Activated T-cell treated with anti-CD3 and anti-CD28 coated beads, Interleukin-2, amount 50 U/mL, for 72 hours (primary cell): ENCODE data around the gene ENO4. TPM values are rescaled to one million over a fixed set of nuclear protein-coding genes. Genes with fewer than 3 reads are reported as not detected.
A peak's percentile ranks its signal among the peaks of the same experiment; 100 is the strongest.

Source experiments
- ATAC-seq, 2 donors: fragments of 150-1000 bp; cut with Tn5 transposase; replicated peaks in 1 of 2; 2 replicates each; pipeline ENCODE4 v1.10.0; 2021; ENCODE audit warnings: moderate library complexity in 2 of 2, mild to moderate bottlenecking in 1 of 2
- DNase-seq, 2 donors: peaks; one replicate each; pipeline ENCODE4 v3.0.0; 2021 to 2022; ENCODE audit warnings: mixed read lengths in 1 of 2
- H3K27ac Mint-ChIP-seq: one replicate; pipeline ENCODE4 v1.8.0; 2022; ENCODE audit warnings: mild to moderate bottlenecking, moderate library complexity, mixed read lengths
- H3K27me3 Mint-ChIP-seq: one replicate; pipeline ENCODE4 v1.8.0; 2022; ENCODE audit warnings: low read depth, mixed read lengths
- H3K36me3 Mint-ChIP-seq, 2 donors: one replicate each; pipeline ENCODE4 v1.8.0; 2022; ENCODE audit warnings: mixed read lengths in 2 of 2, mild to moderate bottlenecking in 1 of 2; ENCODE audit not compliant: insufficient read depth in 2 of 2
- H3K4me1 Mint-ChIP-seq: one replicate; pipeline ENCODE4 v1.8.0; 2022; ENCODE audit warnings: low read depth, mixed read lengths
- H3K4me3 Mint-ChIP-seq, 2 donors: one replicate each; pipeline ENCODE4 v1.8.0; 2022; ENCODE audit warnings: mild to moderate bottlenecking in 2 of 2, mixed read lengths in 2 of 2, moderate library complexity in 2 of 2
- H3K9me3 Mint-ChIP-seq, 2 donors: one replicate each; pipeline ENCODE4 v1.8.0; 2022; ENCODE audit warnings: mixed read lengths in 2 of 2
- total RNA-seq, 2 donors: library from RNA; stranded (reverse); gene quantifications; one replicate each; pipeline ENCODE4 v1.2.3, GENCODE V29; 2022

Gene ENO4
- not detected for total RNA-seq

- peaks cover 14% of the 10 kb centered on the region for H3K4me1 Mint-ChIP-seq
- peak; percentile 56 to 65 for ATAC-seq
- H3K27me3 Mint-ChIP-seq: peaks cover 66% of the 10 kb centered on the region
- peak within 1 kb of the TSS; percentile 63 to 65 for H3K4me3 Mint-ChIP-seq
- H3K27ac Mint-ChIP-seq: no peak within 1 kb of the TSS
- H3K9me3 Mint-ChIP-seq: no peaks in the 10 kb centered on the region
- H3K36me3 Mint-ChIP-seq: peaks cover 0 to 6% of the 10 kb centered on the region in 2 donors
- peak; percentile 28 to 34 for DNase-seq
These were observed at the start of gene ENO4 for GRCh38 chr10:116849248-116850057. Gene ENO4, plus strand, starts transcription at chr10:116849499. Its CDS starts 68 bp downstream, at chr10:116849567.

GRCh38 chr10:116800286-116800929 is 48.9 kb upstream of the ENO4 start:
- H3K27ac Mint-ChIP-seq: no peak overlapping the region
- no peaks in the 10 kb centered on the region for H3K36me3 Mint-ChIP-seq
- DNase-seq (no peak), ATAC-seq (no peak)
- H3K27me3 Mint-ChIP-seq: peaks cover 29% of the 10 kb centered on the region
- H3K4me1 Mint-ChIP-seq: peaks cover 8% of the 10 kb centered on the region
- H3K9me3 Mint-ChIP-seq: no peaks in the 10 kb centered on the region
- no peak overlapping the region for H3K4me3 Mint-ChIP-seq

- ATAC-seq: no peak
These were observed 47.6 kb upstream of the ENO4 start for GRCh38 chr10:116801658-116802057.

GRCh38 chr10:116802474-116802873 is 46.8 kb upstream of the ENO4 start:
- ATAC-seq: no peak
- DNase-seq: no peak
- Mint-ChIP-seq H3K4me1 (no peaks in the 10 kb centered on the region), H3K36me3 (no peaks in the 10 kb centered on the region), H3K9me3 (no peaks in the 10 kb centered on the region), H3K4me3 (no peak overlapping the region), H3K27me3 (peaks cover 25% of the 10 kb centered on the region), H3K27ac (no peak overlapping the region)

More at GRCh38 chr10:116801658-116802057, 47.6 kb upstream of the ENO4 start:
- DNase-seq: no peak
- peaks cover 8% of the 10 kb centered on the region for H3K4me1 Mint-ChIP-seq
- no peak overlapping the region for H3K27ac Mint-ChIP-seq
- H3K36me3 Mint-ChIP-seq: no peaks in the 10 kb centered on the region
- H3K4me3 Mint-ChIP-seq: no peak overlapping the region
- peaks cover 29% of the 10 kb centered on the region for H3K27me3 Mint-ChIP-seq
- H3K9me3 Mint-ChIP-seq: no peaks in the 10 kb centered on the region

- ATAC-seq (no peak), DNase-seq (no peak)
- peaks cover 21% of the 10 kb centered on the region for H3K27me3 Mint-ChIP-seq
- H3K27ac Mint-ChIP-seq: no peak overlapping the region
- H3K4me3 Mint-ChIP-seq: no peak overlapping the region
- H3K36me3 Mint-ChIP-seq: no peaks in the 10 kb centered on the region
- no peaks in the 10 kb centered on the region for H3K4me1 Mint-ChIP-seq
- H3K9me3 Mint-ChIP-seq: no peaks in the 10 kb centered on the region
These were observed 46.4 kb upstream of the ENO4 start for GRCh38 chr10:116802876-116803275.

GRCh38 chr10:116803451-116804249 is 45.6 kb upstream of the ENO4 start:
- no peak overlapping the region for H3K4me3 Mint-ChIP-seq
- no peak for DNase-seq
- H3K4me1 Mint-ChIP-seq: no peaks in the 10 kb centered on the region
- ATAC-seq: no peak
- no peaks in the 10 kb centered on the region for H3K36me3 Mint-ChIP-seq
- H3K27ac Mint-ChIP-seq: no peak overlapping the region
- H3K27me3 Mint-ChIP-seq: peaks cover 19% of the 10 kb centered on the region
- no peaks in the 10 kb centered on the region for H3K9me3 Mint-ChIP-seq

GRCh38 chr10:116808706-116809105 is 40.6 kb upstream of the ENO4 start:
- DNase-seq (no peak), ATAC-seq (no peak)
- H3K9me3 Mint-ChIP-seq: no peaks in the 10 kb centered on the region
- no peaks in the 10 kb centered on the region for H3K4me1 Mint-ChIP-seq
- H3K36me3 Mint-ChIP-seq: no peaks in the 10 kb centered on the region
- H3K27me3 Mint-ChIP-seq: peaks cover 28% of the 10 kb centered on the region
- no peak overlapping the region for H3K27ac Mint-ChIP-seq
- no peak overlapping the region for H3K4me3 Mint-ChIP-seq

GRCh38 chr10:116809483-116810119 is 39.7 kb upstream of the ENO4 start:
- Mint-ChIP-seq H3K27ac (no peak overlapping the region), H3K9me3 (no peaks in the 10 kb centered on the region), H3K4me3 (no peak overlapping the region), H3K36me3 (no peaks in the 10 kb centered on the region), H3K4me1 (no peaks in the 10 kb centered on the region), H3K27me3 (peaks cover 28% of the 10 kb centered on the region)
- DNase-seq: no peak
- ATAC-seq: no peak

- Mint-ChIP-seq H3K4me1 (no peaks in the 10 kb centered on the region), H3K4me3 (no peak overlapping the region), H3K9me3 (no peaks in the 10 kb centered on the region), H3K27ac (no peak overlapping the region), H3K27me3 (peaks cover 28% of the 10 kb centered on the region), H3K36me3 (no peaks in the 10 kb centered on the region)
- ATAC-seq (no peak), DNase-seq (no peak)
These were observed 39.2 kb upstream of the ENO4 start for GRCh38 chr10:116810120-116810500.

- DNase-seq (no peak), ATAC-seq (no peak)
- H3K4me3 Mint-ChIP-seq: no peak overlapping the region
- no peaks in the 10 kb centered on the region for H3K9me3 Mint-ChIP-seq
- H3K27ac Mint-ChIP-seq: no peak overlapping the region
- no peaks in the 10 kb centered on the region for H3K36me3 Mint-ChIP-seq
- peaks cover 28% of the 10 kb centered on the region for H3K27me3 Mint-ChIP-seq
- H3K4me1 Mint-ChIP-seq: no peaks in the 10 kb centered on the region
These were observed 38.4 kb upstream of the ENO4 start for GRCh38 chr10:116810895-116811294.

- no peak for DNase-seq
- Mint-ChIP-seq H3K27ac (no peak overlapping the region), H3K36me3 (no peaks in the 10 kb centered on the region), H3K27me3 (peaks cover 25% of the 10 kb centered on the region), H3K4me1 (no peaks in the 10 kb centered on the region), H3K4me3 (no peak overlapping the region), H3K9me3 (no peaks in the 10 kb centered on the region)
- ATAC-seq: no peak
These were observed 37.6 kb upstream of the ENO4 start for GRCh38 chr10:116811691-116812090.

- H3K36me3 Mint-ChIP-seq: no peaks in the 10 kb centered on the region
- ATAC-seq: no peak
- H3K27ac Mint-ChIP-seq: no peak overlapping the region
These were observed 33.5 kb upstream of the ENO4 start for GRCh38 chr10:116815641-116816415.

More at GRCh38 chr10:116815641-116816415, 33.5 kb upstream of the ENO4 start:
- no peak overlapping the region for H3K4me3 Mint-ChIP-seq
- no peaks in the 10 kb centered on the region for H3K9me3 Mint-ChIP-seq
- H3K4me1 Mint-ChIP-seq: no peaks in the 10 kb centered on the region
- peaks cover 27% of the 10 kb centered on the region for H3K27me3 Mint-ChIP-seq
- DNase-seq: no peak
